Ishikawa (cell line): Measurements from ENCODE around the gene SPHK2.

Experiments
- EP300 ChIP-seq: IDR thresholded peaks from 2 replicates; pipeline ENCODE4 v1.6.1; 2012; ENCODE audit warnings: borderline replicate concordance
- RAD21 ChIP-seq: IDR thresholded peaks from 2 replicates; pipeline ENCODE4 v1.6.1; 2012; ENCODE audit warnings: low read depth
- TF ChIP-seq, protein P1 (sequence below): IDR thresholded peaks from 2 replicates; pipeline ENCODE4 v1.6.1; 2012; ENCODE audit warnings: low read depth, mild to moderate bottlenecking

DNA sequence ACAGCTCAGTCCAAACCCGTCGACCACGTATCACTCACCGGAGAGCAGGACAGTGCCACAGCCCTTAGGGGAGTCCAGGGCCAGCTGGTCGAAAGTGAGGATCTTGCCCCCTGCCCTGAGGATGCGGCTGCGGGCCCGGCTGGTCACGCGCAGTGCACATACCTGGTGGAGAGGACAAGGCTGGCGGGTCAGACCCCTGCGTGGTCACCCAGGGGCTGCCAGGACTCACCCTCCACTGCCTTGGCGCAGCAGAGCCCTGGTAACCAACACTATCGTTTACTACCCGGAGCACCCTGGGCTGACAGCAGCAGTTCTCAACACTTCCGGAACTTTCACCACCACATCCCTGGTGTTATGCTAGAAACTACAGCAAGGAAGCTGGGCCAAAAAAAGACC is 3.3 kb upstream of the SPHK2 start:
- TF ChIP-seq EP300 (no peak), RAD21 (no peak)
- TF ChIP-seq, protein P1, sequence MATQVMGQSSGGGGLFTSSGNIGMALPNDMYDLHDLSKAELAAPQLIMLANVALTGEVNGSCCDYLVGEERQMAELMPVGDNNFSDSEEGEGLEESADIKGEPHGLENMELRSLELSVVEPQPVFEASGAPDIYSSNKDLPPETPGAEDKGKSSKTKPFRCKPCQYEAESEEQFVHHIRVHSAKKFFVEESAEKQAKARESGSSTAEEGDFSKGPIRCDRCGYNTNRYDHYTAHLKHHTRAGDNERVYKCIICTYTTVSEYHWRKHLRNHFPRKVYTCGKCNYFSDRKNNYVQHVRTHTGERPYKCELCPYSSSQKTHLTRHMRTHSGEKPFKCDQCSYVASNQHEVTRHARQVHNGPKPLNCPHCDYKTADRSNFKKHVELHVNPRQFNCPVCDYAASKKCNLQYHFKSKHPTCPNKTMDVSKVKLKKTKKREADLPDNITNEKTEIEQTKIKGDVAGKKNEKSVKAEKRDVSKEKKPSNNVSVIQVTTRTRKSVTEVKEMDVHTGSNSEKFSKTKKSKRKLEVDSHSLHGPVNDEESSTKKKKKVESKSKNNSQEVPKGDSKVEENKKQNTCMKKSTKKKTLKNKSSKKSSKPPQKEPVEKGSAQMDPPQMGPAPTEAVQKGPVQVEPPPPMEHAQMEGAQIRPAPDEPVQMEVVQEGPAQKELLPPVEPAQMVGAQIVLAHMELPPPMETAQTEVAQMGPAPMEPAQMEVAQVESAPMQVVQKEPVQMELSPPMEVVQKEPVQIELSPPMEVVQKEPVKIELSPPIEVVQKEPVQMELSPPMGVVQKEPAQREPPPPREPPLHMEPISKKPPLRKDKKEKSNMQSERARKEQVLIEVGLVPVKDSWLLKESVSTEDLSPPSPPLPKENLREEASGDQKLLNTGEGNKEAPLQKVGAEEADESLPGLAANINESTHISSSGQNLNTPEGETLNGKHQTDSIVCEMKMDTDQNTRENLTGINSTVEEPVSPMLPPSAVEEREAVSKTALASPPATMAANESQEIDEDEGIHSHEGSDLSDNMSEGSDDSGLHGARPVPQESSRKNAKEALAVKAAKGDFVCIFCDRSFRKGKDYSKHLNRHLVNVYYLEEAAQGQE: no peak
